Activated CD4-positive, alpha-beta T cell treated with anti-CD3 and anti-CD28 coated beads for 24 hours (primary cell): ENCODE results near the gene TENM3.
"Not testable (repeated sequence)": the region's sequence is repeated elsewhere in the genome, so short reads cannot be mapped to it uniquely, and the experiment has no call there.

Experiments
- DNase-seq, 2 donors: peaks; one replicate each; pipeline ENCODE4 v3.0.0-alpha.2; 2020; ENCODE audit warnings: low read depth in 2 of 2

TENM3 gene

DNA sequence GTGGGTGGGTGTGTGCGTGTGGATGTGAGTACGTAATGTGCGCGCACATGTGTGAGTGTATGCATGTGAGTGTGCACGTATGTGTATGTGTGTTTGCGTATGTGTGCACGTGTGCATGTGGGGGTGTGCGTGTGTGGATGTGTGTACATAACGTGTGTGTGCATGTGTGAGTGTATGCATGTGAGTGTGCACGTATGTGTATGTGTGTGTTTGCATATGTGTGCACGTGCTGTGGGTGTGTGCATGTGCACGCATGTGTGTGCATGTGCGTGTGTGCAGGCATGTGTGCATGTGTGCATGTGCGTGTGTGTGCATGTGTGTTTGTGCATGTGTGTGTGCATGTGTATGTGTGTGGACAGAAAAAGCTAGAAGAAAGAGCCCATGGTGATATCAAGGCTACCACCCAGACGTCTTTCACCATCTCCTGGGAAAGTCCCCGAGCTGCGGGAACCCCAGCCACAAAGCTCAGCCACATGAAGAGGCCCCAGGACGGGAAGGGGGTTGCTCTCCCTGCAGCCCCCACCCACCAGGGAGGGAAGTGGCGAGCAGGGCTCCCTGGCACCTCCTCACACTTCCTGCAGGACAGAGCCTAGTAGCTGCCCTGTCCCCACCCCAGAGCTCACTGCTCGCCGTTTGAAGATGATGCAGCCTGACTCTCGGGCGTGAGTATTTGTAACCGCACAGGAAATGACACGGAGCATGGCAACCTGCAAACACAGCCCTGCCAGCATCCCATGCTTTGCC lies 565.6 kb downstream of the TENM3 start:
- peak; percentile 17 to 35 for DNase-seq

DNA sequence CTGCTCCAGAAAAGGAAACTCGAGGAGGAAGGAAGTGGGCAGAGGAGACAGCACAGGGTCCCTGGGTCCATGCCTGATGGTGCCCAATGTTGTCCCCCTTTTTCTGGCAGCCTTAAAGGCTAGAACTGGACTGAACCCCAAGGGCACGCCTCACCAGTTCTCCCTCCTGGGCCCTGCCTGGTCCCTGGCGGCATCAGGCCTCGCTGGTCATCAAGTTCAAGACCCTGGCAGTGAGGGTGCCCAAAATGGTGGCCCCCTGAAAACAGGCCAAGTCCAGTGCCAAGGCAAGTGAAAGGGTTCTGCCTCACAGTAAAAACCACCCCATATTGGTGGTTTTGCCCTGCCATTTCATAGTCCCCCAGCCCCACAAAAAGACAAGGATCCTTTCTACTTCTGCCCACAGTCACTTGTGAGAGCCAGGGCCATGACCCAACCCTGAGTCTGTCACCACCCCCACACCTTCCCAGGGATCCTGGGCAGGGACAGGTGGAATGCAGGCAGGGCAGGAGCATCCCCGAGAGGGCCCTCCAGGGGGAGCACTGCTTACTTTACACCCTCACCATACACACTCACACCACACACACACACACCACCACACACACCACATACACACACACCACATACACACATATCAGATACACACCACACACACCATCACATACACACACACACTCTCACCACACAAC lies 566.4 kb downstream of the TENM3 start:
- no peak for DNase-seq

DNA sequence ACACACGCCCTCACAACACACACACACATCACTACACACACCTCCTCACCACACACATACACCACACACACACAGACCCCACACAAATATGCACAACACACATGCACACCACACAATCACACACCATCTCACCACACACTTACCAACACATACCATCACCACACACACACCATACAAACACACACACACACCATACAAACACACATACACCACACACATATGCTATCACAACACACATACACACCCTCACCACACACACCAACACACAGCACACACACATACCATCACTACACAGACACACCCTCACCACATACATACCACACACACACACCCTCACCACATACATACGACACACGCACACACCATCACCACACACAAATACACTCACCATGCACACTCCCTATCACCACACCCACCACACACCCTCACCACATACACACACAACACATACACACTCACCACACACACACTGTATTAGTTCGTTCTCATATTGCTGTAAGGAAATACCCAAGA lies 567.0 kb downstream of the TENM3 start:
- no peak for DNase-seq

DNA sequence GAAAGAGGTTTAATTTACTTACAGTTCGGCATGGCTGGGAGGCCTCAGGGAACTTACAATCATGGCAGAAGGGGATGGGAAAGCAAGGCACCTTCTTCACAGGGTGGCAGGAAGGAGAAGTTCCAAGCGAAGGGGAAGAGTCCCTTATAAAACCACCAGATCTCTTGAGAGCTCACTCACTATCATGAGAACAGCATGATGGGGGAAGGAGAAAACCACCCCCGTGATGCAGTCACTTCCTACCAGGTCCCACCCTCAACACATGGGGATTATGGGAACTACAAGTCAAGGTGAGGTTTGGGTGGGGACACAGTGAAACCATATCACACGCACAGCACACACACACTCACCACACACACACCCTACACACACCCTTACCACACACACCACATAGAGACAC lies 569.7 kb downstream of the TENM3 start:
- DNase-seq = no peak

DNA sequence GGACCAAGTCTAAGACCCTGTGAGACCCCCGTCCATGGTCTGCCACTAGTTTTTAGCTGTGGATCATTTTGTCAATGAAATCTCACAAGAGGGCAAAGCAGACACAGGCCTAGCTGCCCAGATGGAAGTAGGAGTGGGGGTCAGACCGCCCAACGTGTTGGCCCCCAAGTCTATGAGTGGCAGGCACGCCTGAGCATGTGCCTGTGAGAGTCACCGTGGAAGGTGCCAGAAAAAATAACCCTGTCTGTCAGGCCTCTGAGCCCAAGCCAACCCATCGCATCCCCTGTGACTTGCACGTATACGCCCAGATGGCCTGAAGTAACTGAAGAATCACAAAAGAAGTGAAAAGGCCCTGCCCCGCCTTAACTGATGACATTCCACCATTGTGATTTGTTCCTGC lies 570.9 kb downstream of the TENM3 start:
- DNase-seq = not testable (repeated sequence)

DNA sequence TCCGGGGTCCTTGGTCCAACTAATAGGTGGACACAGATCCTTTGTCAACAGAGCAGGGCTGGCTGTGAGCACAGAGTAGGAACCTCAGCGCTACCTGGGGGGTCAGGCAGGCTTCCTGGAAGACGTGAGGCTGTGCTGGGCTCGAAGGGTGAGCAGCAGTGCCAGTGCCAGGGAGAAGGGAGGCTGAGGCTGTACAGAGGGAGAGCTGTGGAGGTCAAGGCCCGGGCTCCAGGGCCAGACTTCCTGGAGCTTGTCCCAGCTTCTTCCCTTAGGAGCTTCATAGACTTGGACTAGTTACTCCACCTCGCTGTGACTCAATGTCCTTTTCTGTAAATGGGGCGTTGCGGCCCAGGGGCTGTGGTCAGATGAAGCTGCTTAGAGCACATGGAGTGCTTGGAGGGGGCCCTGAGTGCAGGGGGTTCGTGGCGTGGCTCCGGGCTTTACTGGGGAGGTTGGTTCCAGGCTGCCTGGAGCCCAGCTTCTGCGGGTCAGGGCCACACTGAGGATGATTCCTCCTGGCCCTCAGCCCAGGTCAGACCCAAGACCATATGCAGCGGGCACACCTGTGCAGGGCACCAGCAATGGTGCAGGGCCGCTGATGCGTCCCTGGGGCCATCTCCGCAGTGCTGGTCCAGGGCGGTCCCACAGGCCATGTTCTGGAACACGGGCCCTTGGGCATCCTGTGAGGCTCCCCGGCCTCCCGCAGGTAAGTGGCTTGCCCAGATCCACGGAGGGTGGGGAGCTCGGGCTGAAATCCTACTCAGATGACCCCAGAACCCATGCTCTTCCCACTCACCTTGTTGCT lies 575.9 kb downstream of the TENM3 start:
- DNase-seq = no peak

DNA sequence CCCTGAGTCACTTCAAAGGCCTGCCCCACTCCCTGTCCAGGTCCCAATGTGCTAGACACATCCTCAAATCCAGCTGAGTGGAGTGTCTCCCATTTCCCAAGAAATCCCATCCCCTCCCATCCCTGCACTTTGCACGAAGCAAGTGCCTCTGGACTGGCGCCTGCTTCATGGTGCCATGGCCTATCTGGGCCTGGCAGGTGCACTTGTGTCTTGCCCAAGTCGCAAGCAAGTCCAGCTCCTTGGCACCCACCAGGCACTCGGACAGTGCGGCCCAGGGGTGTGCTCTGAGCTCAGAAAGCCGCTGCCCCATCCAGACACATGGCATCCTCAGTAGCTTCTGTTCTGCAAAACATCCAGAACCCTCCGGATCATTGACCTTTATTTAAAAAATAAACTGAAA lies 576.5 kb downstream of the TENM3 start:
- DNase-seq = no peak

DNA sequence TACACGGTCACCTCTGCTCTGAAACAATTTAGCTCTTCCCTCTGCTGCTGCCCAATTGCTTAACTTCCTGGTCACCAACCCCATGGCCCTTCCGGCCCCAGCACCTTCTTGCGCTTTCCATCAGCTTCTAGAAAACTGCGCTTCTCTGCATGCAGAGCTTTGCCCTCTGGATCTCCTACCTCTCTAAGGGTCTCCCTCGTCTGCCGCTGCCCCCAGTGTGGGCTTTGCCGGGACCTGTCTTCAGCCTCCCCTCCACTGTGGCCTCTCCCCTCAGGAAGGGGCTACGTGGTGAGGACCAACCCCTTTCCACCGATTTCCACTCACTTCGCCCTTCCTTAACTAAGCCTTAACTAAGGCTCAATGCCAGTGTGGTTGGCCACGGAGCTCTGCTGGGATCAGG lies 579.4 kb downstream of the TENM3 start:
- no peak for DNase-seq

DNA sequence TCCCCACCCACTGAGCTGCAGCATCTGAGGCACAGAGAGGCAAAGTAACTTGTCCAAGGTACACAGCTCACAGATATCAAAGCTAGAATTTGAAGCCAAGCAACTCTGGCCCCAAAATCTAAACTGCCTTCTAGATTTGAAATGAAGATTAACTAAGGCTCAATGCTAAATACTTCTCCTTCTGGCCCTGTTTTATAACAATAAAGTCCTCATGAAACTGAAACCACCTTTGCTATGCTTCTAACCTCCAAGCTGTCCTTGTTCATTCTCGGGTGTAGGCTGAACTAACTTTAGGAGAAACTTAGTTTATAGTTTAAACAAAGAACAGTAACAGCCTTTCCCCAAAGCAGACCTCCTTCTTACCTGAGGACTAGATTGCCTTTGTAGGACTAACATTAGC lies 580.4 kb downstream of the TENM3 start:
- no peak for DNase-seq

DNA sequence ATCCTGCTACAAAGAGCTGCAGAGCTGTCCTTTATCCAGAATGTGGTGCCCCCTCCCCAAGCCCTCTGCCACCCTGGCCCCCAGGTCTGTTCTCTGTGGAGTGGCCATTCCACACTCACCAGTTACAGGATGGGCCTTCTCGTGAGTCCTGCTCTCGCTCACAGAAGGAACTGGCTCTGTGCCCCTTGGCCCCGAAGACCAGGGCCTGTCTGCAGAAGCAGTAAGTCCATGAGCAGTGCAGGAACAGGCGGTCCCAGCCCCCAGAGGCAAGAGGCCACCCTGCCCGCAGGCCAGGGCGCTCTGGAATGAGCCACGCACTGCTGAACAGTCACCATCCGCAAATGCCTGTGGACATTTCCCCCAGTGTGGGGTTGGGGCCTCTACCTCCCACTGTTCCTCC lies 581.8 kb downstream of the TENM3 start:
- DNase-seq = no peak

DNA sequence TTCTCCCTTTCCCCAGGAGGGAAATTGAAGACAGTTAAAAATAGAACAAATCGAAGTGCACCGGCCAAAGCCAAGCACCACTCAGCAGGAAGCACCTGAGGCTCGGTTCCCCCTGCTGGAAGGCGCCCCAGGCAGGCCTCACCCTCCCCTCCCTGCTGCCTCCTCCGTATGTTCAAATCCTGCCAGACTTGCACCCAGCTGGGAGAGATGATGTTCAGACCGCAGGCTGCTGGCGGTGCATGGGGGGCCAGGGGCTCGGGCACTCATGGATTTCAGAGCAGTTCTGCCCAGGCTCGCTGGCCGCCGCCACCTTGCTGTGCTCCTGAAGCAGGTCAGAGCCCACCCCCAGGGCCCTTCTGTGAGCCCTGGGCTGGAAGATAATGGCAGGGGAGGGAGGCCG lies 582.6 kb downstream of the TENM3 start:
- DNase-seq = no peak

DNA sequence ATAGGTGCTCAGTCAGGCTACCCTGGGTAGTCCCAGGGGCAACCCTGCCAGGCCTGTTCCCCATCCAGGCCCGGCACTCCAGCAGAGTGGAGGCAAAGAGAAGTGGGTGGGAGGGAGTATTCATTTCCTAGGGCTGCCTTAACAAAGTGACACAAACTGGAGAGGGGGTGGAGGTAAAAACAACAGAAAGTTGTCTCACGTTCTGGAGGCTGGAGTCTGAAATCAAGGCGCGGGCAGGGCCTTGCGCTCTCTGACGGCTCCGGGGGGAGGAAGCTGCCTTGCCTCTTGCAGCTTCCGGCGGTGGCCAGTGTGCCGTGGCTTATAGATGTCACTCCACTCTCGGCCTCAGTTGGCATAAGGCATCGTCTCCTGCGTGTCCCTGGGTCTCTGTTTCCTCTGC lies 583.2 kb downstream of the TENM3 start:
- DNase-seq = no peak

DNA sequence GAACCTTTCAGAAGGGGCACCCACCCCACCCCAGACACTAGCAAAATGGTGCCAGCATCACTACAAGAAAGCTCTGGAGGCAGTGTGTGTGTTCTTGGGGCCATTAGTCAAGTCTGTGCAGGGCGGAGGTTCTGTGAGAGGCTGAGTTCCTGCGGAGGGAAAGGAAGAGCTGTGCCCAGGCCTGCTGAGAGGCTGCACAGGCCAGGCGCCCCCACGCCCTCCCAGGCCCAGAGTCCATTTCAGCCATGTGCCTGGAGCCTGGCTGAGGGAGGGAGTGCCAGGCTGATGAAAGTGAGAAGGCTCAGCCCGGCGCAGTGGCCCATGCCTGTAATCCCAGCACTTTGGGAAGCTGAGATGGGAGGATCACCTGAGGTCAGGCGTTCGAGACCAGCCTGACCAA lies 584.0 kb downstream of the TENM3 start:
- no peak for DNase-seq

DNA sequence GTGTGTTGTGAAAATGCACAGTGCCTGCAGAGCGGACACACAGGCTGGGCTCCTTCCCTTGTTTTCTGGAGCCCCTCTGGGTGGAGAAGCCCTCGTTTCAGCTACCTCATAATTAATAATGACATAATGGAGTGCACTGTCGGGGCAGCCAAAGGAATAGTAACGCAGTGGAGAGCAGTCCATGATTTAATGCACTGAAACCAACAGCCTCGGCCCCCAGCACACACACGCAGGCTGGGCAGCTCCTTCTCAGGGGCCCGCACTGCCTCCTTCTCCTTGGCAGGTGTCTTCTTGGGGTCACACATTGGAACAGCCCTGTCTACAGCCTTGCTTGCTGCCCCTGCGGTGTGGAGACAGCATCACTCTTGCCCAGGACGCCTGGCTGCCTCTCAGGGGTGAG lies 584.8 kb downstream of the TENM3 start:
- DNase-seq = no peak

DNA sequence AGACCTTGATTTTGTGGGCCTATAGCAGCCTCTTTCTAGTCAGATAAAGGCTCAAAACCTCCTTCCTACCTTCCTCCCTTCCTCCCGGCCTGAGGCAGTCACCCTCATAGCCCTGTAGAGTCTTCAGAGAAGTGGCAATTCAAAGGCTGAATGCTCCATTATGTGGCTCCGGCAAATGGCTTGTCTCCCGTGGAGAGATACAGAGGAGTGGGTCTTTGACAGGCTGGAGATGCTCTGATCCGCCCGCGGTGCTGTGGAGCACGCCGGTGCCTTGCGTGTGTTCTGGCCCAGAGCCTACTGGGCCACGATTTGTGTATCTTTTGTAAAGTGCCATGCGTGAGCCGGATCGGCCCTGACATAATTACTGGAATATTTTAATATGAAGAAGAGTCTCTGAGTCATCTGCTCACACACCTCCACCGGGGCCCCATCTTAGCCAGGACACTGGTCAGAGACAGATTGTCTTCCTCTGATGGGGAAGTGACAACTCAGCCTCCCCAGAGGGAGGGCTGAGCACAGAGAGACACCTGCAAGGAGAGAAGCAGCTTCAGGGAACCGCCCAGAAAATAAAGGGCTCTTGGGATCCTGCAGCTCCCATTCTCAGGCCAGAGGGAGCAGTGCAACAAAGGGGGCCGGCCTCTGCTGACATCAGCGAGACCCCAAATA lies 585.3 kb downstream of the TENM3 start:
- DNase-seq = no peak

DNA sequence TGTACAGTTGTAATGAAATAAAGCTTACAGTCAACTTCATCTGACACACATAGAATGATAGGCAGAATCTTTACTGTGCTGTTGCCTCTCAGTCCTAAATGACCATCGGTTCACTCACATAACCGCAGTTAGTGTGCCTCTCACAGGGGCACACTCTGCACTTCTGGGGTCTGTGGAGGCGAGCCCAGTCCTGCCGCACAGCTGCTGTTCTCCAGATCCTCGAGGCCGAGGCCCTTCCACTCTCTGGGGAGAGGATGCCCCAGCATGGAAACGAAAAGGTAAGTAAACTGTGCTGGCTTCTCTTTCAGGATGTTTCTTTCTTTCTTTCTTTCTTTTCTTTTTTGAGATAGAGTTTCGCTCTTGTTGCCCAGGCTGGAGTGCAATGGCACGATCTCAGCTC lies 586.0 kb downstream of the TENM3 start:
- DNase-seq = no peak

DNA sequence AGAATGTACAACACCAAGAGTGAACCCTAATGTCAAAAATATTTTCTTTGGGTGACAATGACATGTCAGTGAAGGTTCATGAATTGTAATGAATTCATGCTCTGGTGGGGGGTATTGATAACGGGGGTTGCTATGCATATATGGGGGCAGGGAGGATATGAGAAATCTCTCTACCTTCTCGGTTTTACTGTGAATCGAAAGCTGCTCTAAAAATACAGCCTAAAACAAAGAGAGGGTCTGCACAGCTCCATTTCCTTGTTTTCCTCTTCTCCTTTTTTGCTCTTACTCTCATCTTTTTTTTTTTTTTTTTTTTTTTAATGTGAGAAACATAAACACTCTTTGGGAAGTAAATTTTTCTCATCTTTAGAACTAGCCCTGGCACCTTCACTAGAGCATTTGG lies 588.2 kb downstream of the TENM3 start:
- no peak for DNase-seq

DNA sequence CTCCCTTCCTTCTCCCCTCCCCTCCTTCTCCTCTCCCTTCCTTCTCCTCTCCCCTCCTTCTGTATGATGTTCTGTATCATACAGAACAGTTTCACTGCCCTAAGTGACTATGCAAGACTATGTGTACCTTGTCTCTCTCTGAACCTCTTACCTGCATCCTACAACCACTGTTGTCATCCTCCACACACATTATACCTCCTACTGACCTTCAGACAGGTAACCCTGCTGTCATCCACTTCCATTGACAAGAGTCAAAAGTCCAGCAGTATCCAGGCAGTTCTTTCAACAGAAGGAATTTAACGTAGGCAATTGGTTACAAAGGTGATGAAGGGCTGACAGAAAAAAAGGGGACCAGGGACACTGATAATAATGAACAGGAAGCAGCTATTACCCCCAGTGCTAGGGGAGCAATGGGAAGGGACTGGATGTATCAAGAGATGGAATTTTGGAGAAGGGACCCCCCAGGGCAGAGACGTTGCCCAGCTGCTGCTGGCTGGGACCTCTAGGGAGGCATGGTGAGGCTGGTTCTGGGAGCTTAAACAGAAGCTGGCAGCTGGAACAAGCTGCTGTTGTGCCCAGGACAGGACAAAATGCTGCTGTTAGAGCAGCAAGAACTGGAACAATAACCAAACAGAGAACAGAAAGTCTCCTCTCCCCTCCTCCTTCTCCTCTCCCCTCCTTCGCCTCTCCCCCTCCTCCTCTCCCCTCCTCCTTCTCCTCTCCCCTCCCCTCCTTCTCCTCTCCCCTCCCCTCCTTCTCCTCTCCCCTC lies 589.3 kb downstream of the TENM3 start:
- DNase-seq = no peak

DNA sequence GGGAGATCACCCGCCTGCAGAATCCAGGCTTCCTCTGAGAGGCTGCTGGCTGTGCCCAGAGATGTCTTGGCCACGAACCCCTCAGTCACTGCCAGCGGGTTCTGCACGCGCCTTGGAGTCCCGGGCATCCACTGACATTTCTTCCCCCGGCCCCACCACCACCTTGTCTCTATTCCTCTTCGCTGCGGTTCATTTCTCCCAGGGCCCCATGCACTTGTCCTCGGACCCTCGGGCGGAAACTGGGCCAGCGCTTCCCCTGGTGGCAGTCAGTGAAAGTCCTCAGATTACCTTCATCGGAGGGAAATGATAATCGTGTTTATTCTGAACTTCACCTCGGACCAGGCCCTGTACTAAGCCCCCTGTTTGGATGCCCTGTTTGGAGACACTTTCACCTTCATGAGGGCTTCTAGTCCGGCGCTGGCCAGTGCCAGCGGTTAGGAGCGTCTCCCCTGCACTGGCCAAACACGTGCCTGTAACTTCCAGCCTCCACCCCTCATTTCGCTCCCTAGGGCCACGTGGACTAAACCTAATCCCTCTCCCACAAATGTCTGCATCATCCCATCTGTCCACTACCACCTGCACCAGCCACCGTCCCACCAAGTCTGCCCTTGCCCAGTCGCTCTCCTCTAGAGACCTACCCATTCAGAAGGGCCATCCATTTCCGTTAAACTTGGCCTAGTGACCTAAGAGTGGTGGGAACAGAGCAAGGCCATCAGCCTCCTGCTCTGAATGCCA lies 592.0 kb downstream of the TENM3 start:
- no peak for DNase-seq

DNA sequence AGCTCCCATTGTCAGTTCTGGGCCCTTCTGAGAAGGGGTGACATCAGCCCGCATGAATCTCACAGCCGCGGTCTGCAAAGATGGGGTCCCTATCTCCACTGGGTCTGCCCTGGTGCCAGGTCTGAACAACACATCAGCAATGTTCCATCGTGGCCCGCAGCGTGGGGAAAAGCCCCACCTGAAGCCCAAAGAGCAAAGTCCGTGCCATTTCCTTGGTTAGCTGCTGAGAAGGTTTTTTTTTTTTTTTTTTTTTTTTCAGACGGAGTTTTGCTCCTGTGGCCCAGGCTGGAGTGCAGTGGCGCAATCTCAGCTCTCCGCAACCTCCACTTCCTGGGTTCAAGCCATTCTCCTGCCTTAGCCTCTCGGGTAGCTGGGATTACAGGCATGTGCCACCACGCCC lies 594.6 kb downstream of the TENM3 start:
- no peak for DNase-seq

DNA sequence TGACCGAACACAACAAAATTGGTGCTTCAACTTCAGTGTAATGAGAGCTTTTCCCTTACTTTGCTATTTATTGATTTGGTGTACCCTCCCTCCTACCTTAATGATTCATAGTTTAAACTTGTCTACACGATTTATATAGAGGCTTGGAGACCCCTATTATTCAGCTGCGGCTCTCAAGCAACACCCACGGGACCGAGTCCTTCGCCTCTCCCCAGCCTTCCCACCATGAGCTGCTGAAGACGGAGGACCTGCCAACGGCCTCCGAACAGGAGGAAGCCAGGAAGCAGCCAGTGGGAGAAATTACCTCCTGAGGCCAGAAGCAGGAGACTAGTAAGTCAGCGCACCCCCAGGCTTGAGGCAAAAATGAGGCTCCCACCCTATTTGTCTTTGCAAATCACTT lies 595.3 kb downstream of the TENM3 start:
- DNase-seq = no peak
